H1 (cell line): ENCODE data around the gene TTC31. TPM values are rescaled to one million over a fixed set of nuclear protein-coding genes. Genes with fewer than 3 reads are reported as not detected.

Source experiments
- CTCF ChIA-PET: fragments of 300-600 bp; sonication (Branson Sonifier 250); formaldehyde crosslinking; loops from one replicate; lab custom pipeline; 2021; ENCODE audit not compliant: partially characterized antibody; lab: Charles Lee
- POLR2A ChIA-PET: fragments of 300-600 bp; sonication (Branson Sonifier 250); formaldehyde crosslinking; loops from one replicate; lab custom pipeline; 2021; ENCODE audit warnings: inconsistent platforms; ENCODE audit not compliant: partially characterized antibody; lab: Charles Lee
- DNase-seq, 2 experiments: peaks; one replicate each; pipeline versions ENCODE4 v3.0.0 to v3.0.0-alpha.2; 2010 to 2022; ENCODE audit warnings: low spot score in 2 of 2, low read depth in 1 of 2, mixed read lengths in 1 of 2
- FAIRE-seq: peaks from 2 replicates; lab custom pipeline; 2011; peaks lifted over from hg19 to GRCh38; lab: Jason Lieb, UNC
- H2AFZ ChIP-seq: 2 replicates; pipeline ENCODE4 v1.8.1; 2012; ENCODE audit warnings: low read length, inconsistent platforms
- H2AK5ac ChIP-seq: 2 replicates; pipeline ENCODE4 v1.6.1; 2013; ENCODE audit warnings: low read depth, low read length
- H2BK120ac ChIP-seq: replicated peaks from 2 replicates; pipeline ENCODE3; 2013; ENCODE audit warnings: low read depth, low read length, inconsistent platforms
- H2BK12ac ChIP-seq: 2 replicates; pipeline ENCODE4 v1.6.1; 2013; ENCODE audit warnings: low read depth, low read length
- H2BK15ac ChIP-seq: 2 replicates; pipeline ENCODE4 v1.6.1; 2013; ENCODE audit warnings: low read length
- H2BK20ac ChIP-seq: 2 replicates; pipeline ENCODE4 v1.6.1; 2013; ENCODE audit warnings: low read length
- H2BK5ac ChIP-seq: 2 replicates; pipeline ENCODE4 v1.6.1; 2013; ENCODE audit warnings: low read depth, low read length
- H3K14ac ChIP-seq: 2 replicates; pipeline ENCODE4 v1.6.1; 2013; ENCODE audit warnings: inconsistent platforms; ENCODE audit not compliant: insufficient read length
- H3K18ac ChIP-seq: 2 replicates; pipeline ENCODE4 v1.6.1; 2013; ENCODE audit warnings: low read length; ENCODE audit errors: extremely low read depth
- H3K23ac ChIP-seq: 2 replicates; pipeline ENCODE4 v1.6.1; 2013; ENCODE audit warnings: inconsistent platforms; ENCODE audit not compliant: insufficient read length
- H3K23me2 ChIP-seq: 2 replicates; pipeline ENCODE4 v1.6.1; 2013; ENCODE audit warnings: low read depth, low read length
- H3K27ac ChIP-seq: 2 replicates; pipeline ENCODE4 v1.6.1; 2011; ENCODE audit warnings: low read depth, low read length, inconsistent platforms
- H3K27me3 ChIP-seq, 4 experiments: replicated peaks in 1 of 4; 1 replicate in 1 of 4; 2 replicates in 3 of 4; pipeline versions ENCODE4 v1.6.1 to v1.8.1; 2011 to 2013; ENCODE audit warnings: low read length in 3 of 4, mild to moderate bottlenecking in 3 of 4, inconsistent platforms in 2 of 4, mixed read lengths in 2 of 4, moderate library complexity in 1 of 4; ENCODE audit not compliant: control insufficient read depth in 3 of 4, insufficient read depth in 3 of 4; ENCODE audit errors: extremely low read depth in 1 of 4
- H3K36me3 ChIP-seq, 4 experiments: 2 replicates each; pipeline versions ENCODE4 v1.6.1 to v1.8.1; 2011 to 2013; ENCODE audit warnings: mild to moderate bottlenecking in 4 of 4, low read length in 3 of 4, moderate library complexity in 2 of 4, control low read depth in 1 of 4, inconsistent platforms in 1 of 4; ENCODE audit not compliant: insufficient read depth in 4 of 4, control insufficient read depth in 2 of 4
- H3K4ac ChIP-seq: replicated peaks from 2 replicates; pipeline ENCODE3; 2013; ENCODE audit warnings: low read length, low read depth, mixed read lengths, inconsistent platforms; ENCODE audit not compliant: insufficient read length
- H3K4me1 ChIP-seq, 4 experiments: replicated peaks in 1 of 4; 1 replicate in 1 of 4; 2 replicates in 3 of 4; pipeline versions ENCODE4 v1.6.1 to v1.8.1; 2011 to 2013; ENCODE audit warnings: low read length in 3 of 4, inconsistent platforms in 2 of 4, mixed read lengths in 1 of 4; ENCODE audit not compliant: insufficient read depth in 4 of 4, control insufficient read depth in 3 of 4
- H3K4me2 ChIP-seq, 2 experiments: 2 replicates each; pipeline versions ENCODE4 v1.6.1 to v1.8.1; 2011 to 2013; ENCODE audit warnings: low read depth in 2 of 2, low read length in 2 of 2, control low read depth in 1 of 2, inconsistent platforms in 1 of 2, mild to moderate bottlenecking in 1 of 2; ENCODE audit not compliant: insufficient read depth in 1 of 2
- H3K4me3 ChIP-seq, 4 experiments: fragments of 200-600, 300-600 bp in 1 of 4; sonication (generic), shearing (Covaris generic), sonication (Bioruptor Twin) in 1 of 4; 2 replicates each; pipeline versions ENCODE4 v1.5.1 to v1.8.1; 2011 to 2016; ENCODE audit warnings: low read length in 4 of 4, low read depth in 3 of 4, control low read depth in 2 of 4, inconsistent platforms in 2 of 4, mild to moderate bottlenecking in 2 of 4, mixed read lengths in 1 of 4, moderate library complexity in 1 of 4; ENCODE audit not compliant: insufficient read depth in 2 of 4; ENCODE audit errors: extremely low read depth in 1 of 4
- H3K56ac ChIP-seq: replicated peaks from 2 replicates; pipeline ENCODE3; 2013; ENCODE audit warnings: low read depth, mild to moderate bottlenecking, mixed read lengths, low read length, inconsistent platforms; ENCODE audit not compliant: insufficient read length
- H3K79me1 ChIP-seq: 2 replicates; pipeline ENCODE4 v1.6.1; 2013; ENCODE audit warnings: low read depth, low read length, control low read depth
- H3K79me2 ChIP-seq, 2 experiments: 2 replicates each; pipeline versions ENCODE4 v1.6.1 to v1.8.1; 2012 to 2013; ENCODE audit warnings: low read length in 2 of 2, mild to moderate bottlenecking in 2 of 2, inconsistent platforms in 1 of 2; ENCODE audit not compliant: insufficient read depth in 2 of 2, control insufficient read depth in 1 of 2
- H3K9ac ChIP-seq, 4 experiments: replicated peaks in 1 of 4; 1 replicate in 1 of 4; 2 replicates in 3 of 4; pipeline versions ENCODE4 v1.6.1 to v1.8.1; 2011 to 2013; ENCODE audit warnings: low read depth in 3 of 4, low read length in 3 of 4, control low read depth in 2 of 4, mild to moderate bottlenecking in 2 of 4, moderate library complexity in 2 of 4, inconsistent platforms in 1 of 4; ENCODE audit errors: extremely low read depth in 1 of 4
- H3K9me3 ChIP-seq, 2 experiments: 2 replicates each; pipeline versions ENCODE4 v1.6.1 to v1.8.1; 2012 to 2013; ENCODE audit warnings: mild to moderate bottlenecking in 2 of 2, moderate library complexity in 2 of 2, control low read depth in 1 of 2, inconsistent platforms in 1 of 2, low read depth in 1 of 2, low read length in 1 of 2, mixed read lengths in 1 of 2; ENCODE audit not compliant: insufficient read depth in 2 of 2
- H4K20me1 ChIP-seq, 2 experiments: replicated peaks in 1 of 2; 2 replicates each; pipeline versions ENCODE3 to v1.8.1; 2011 to 2013; ENCODE audit warnings: inconsistent platforms in 2 of 2, low read length in 2 of 2, mild to moderate bottlenecking in 1 of 2; ENCODE audit not compliant: insufficient read depth in 2 of 2, control insufficient read depth in 1 of 2
- H4K5ac ChIP-seq: 2 replicates; pipeline ENCODE4 v1.6.1; 2013; ENCODE audit warnings: low read length, low read depth, mixed read lengths, inconsistent platforms; ENCODE audit not compliant: insufficient read length
- H4K8ac ChIP-seq: 2 replicates; pipeline ENCODE4 v1.8.0; 2013; ENCODE audit warnings: mild to moderate bottlenecking, moderate library complexity, low read length, inconsistent platforms; ENCODE audit not compliant: insufficient read depth; ENCODE audit errors: extremely low read depth
- H4K91ac ChIP-seq: replicated peaks from 2 replicates; pipeline ENCODE3; 2013; ENCODE audit warnings: low read length, mixed read lengths, inconsistent platforms; ENCODE audit not compliant: insufficient read length
- CREB1 ChIP-seq: IDR thresholded peaks from 2 replicates; pipeline ENCODE4 v1.6.1; 2012; ENCODE audit warnings: inconsistent platforms
- CTBP2 ChIP-seq: IDR thresholded peaks from 2 replicates; pipeline ENCODE4 v1.7.0; 2011; ENCODE audit warnings: borderline replicate concordance, mild to moderate bottlenecking, moderate library complexity, mixed read lengths, low read length; ENCODE audit not compliant: insufficient read depth, insufficient read length
- FOSL1 ChIP-seq: IDR thresholded peaks from 2 replicates; pipeline ENCODE4 v1.6.1; 2011; ENCODE audit warnings: mild to moderate bottlenecking, low read depth, low read length, moderate library complexity; ENCODE audit not compliant: insufficient read depth
- RFX5 ChIP-seq: IDR thresholded peaks from 2 replicates; pipeline ENCODE4 v1.6.1; 2011; ENCODE audit warnings: low read depth, low read length, improper control_type of control experiment, borderline replicate concordance
- SAP30 ChIP-seq: fragments of 300-600 bp; sonication (generic); IDR thresholded peaks from 2 replicates; pipeline ENCODE4 v1.7.1; 2012; ENCODE audit warnings: low read length, moderate library complexity, mild to moderate bottlenecking, inconsistent platforms; ENCODE audit not compliant: insufficient read depth, insufficient replicate concordance
- SIN3A ChIP-seq, 2 experiments: IDR thresholded peaks in 1 of 2; conservative IDR thresholded peaks in 1 of 2; 2 replicates each; pipeline ENCODE4 v1.6.1; 2011 to 2012; ENCODE audit warnings: low read length in 2 of 2, improper control_type of control experiment in 1 of 2, low read depth in 1 of 2, mild to moderate bottlenecking in 1 of 2
- SP4 ChIP-seq: IDR thresholded peaks from 2 replicates; pipeline ENCODE4 v1.6.1; 2012; ENCODE audit warnings: low read length, inconsistent platforms
- SRF ChIP-seq: IDR thresholded peaks from 2 replicates; pipeline ENCODE4 v1.6.1; 2011; ENCODE audit warnings: mild to moderate bottlenecking, low read depth, low read length, moderate library complexity
- TAF1 ChIP-seq: IDR thresholded peaks from 2 replicates; pipeline ENCODE4 v1.6.1; 2011; ENCODE audit warnings: mild to moderate bottlenecking, low read depth, low read length
- WGBS, 2 experiments: shearing (Covaris generic) in 1 of 2; methylation state at CpG; one replicate each; pipeline versions ENCODE4 v1.1.6 to v1.1.7; 2013 to 2015; ENCODE audit warnings: low lambda C conversion rate in 2 of 2, mixed read lengths in 2 of 2, inconsistent platforms in 1 of 2, low coverage in 1 of 2, missing lambda C conversion rate in 1 of 2; ENCODE audit not compliant: insufficient replicate concordance in 2 of 2, insufficient coverage in 1 of 2, insufficient read length in 1 of 2; ENCODE audit errors: extremely low coverage in 1 of 2, missing lambda C conversion rate in 1 of 2; 5-methylcytosine and 5-hydroxymethylcytosine counted together
- polyA plus RNA-seq, 7 experiments: library from polyadenylated mRNA; depleted of rRNA in 3 of 7; stranded (reverse) in 5 of 7; unstranded in 2 of 7; fragments of >200 nt in 5 of 7; fragments of 200-250 nt in 2 of 7; gene quantifications; 1 replicate in 5 of 7; 2 replicates in 1 of 7; 4 replicates in 1 of 7; pipeline versions ENCODE4 v1.2.1 to v1.2.3, GENCODE V29; 2011 to 2013; ENCODE audit warnings: missing spikeins in 2 of 7, mixed read lengths in 2 of 7
- total RNA-seq: library from RNA; stranded (reverse); fragmentation: NEBNext Ultra II Directional; extraction: Animal tissue kit (Norgen Biotek cat#: 25700); gene quantifications from 2 replicates; pipeline ENCODE4 v1.2.1, GENCODE V29; 2021

Gene TTC31
- total and polyA plus RNA-seq, 2 of the 8 experiments (the other 6 are each of a cell fraction or from before 2014, with no cell fraction given) = 28.8 to 29.9 TPM

- Histone ChIP-seq H4K91ac (no peak overlapping the region), H3K79me2 (no peaks in the 10 kb centered on the region), H3K27me3 (no peaks in the 10 kb centered on the region), H3K9me3 (no peaks in the 10 kb centered on the region), H3K36me3 (peaks cover 0 to 4% (median 2%) of the 10 kb centered on the region in 4 experiments; a peak in 5 of 8 replicates), H2BK120ac (no peak overlapping the region), H3K27ac (no peak overlapping the region), H2BK15ac (no peak overlapping the region), H2BK12ac (no peak overlapping the region), H2BK5ac (no peak overlapping the region), H2AFZ (no peak overlapping the region), H3K23me2 (peaks cover 11% of the 10 kb centered on the region), H3K56ac (no peak overlapping the region), H2AK5ac (no peak overlapping the region), H2BK20ac (no peak overlapping the region), H3K79me1 (no peaks in the 10 kb centered on the region), H3K23ac (no peak overlapping the region), H3K4me2 (peak overlapping the region; percentile 97 to 98), H4K5ac (peak overlapping the region; percentile 86), H3K4me1 (peaks cover 0 to 3% (median 2%) of the 10 kb centered on the region in 4 experiments; a peak in 3 of 7 replicates), H3K4me3 (peak overlapping the region; percentile 77 to 95 (median 87)), H3K18ac (no peak overlapping the region), H3K9ac (peak overlapping the region in 3 of 4 experiments; percentile 6 to 77 (median 68); a peak in 4 of 7 replicates), H4K8ac (peak overlapping the region; percentile 94; the same call in 1 of the 2 replicates), H3K4ac (no peak overlapping the region), H4K20me1 (no peaks in the 10 kb centered on the region), H3K14ac (no peak overlapping the region)
- CTCF ChIA-PET = interaction anchor here (1.0 to 5.7 kb wide), 4 partner anchors 7 to 117 kb away, joined by 3 to 42 read pairs (median 21); partner anchors contain the start of genes CCDC142 and TTC31
- POLR2A ChIA-PET = interaction anchor here (1.0 to 5.2 kb wide), 4 partner anchors 10 to 82 kb away, joined by 3 to 89 read pairs (median 24); partner anchors contain the start of genes CCDC142, INO80B, LOXL3 and TTC31
- DNase-seq (no peak), FAIRE-seq (no peak)
- 69% methylated on average over 16 of the region's 16 CpGs; no CpG with 5 or more reads in 1 of the 2 experiments for WGBS, 2 experiments
- no peak for TF ChIP-seq CTBP2
- no peak for TF ChIP-seq SP4
- no peak for TF ChIP-seq FOSL1
- no peak for TF ChIP-seq SRF
- TF ChIP-seq SIN3A (conservative IDR thresholded peaks at IDR 0.05 in 1 of 2, IDR thresholded peaks at IDR 0.05 in 1 of 2; ENCODE audit: low read depth in 1 of 2, low read length in 2 of 2) = no peak
- no peak for TF ChIP-seq RFX5
- no peak for TF ChIP-seq CREB1
- no peak for TF ChIP-seq SAP30
- no peak for TF ChIP-seq TAF1
These were observed 11.4 kb upstream of the TTC31 start for GRCh38 chr2:74471332-74472065.
